HG02840 (cell line): Measurements from ENCODE around the gene VWA1.

Source experiments
- ATAC-seq: cut with Tn5 transposase; IDR thresholded peaks from one replicate; pipeline ENCODE4 v1.9.1; 2021; ENCODE audit warnings: mild to moderate bottlenecking, moderate library complexity, moderate number of reproducible peaks; ENCODE audit not compliant: unreplicated experiment, low FRiP score

The VWA1 gene, protein sequence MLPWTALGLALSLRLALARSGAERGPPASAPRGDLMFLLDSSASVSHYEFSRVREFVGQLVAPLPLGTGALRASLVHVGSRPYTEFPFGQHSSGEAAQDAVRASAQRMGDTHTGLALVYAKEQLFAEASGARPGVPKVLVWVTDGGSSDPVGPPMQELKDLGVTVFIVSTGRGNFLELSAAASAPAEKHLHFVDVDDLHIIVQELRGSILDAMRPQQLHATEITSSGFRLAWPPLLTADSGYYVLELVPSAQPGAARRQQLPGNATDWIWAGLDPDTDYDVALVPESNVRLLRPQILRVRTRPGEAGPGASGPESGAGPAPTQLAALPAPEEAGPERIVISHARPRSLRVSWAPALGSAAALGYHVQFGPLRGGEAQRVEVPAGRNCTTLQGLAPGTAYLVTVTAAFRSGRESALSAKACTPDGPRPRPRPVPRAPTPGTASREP

DNA sequence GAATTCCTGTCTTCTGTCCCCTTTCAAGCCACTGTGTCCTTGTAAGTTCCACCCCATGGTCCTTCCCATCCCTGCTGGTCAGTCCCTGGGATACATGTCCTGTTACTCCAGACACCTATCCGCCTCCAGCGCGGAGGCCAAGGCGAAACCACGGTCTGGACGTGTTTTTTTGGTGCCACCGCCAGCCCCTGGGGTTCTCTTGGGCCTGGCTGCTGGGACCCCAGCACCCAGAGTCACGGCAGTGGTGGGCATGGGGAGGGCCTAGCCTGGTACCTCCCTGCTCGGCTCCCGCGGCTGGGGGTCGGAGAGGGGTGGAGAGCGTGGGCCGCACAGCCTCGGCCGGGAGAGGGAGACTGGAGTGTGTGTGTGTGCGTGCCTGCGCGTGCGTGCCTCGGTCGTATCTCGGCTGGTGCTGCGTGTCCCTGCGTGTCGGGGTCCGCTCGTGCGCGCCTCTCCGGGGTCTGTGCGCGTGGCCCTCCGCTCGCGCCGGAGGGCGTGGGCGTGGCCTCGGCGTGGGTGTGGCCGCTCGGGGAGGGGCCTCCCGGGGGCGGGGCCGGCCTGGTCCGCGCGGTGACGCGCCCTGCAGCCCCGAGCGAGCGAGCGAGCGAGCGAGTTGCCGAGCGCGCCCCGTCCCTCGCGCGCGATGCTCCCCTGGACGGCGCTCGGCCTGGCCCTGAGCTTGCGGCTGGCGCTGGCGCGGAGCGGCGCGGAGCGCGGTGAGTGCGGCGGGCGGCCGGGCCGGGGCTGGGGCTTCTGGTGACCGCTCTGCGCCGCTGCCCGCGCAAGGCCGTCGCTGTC, at the start of gene VWA1:
TSS of gene VWA1 (plus strand) at position 585 of the 798 bp plus-strand sequence. CDS start at position 644, 59 bp downstream.
- no peak for ATAC-seq

DNA sequence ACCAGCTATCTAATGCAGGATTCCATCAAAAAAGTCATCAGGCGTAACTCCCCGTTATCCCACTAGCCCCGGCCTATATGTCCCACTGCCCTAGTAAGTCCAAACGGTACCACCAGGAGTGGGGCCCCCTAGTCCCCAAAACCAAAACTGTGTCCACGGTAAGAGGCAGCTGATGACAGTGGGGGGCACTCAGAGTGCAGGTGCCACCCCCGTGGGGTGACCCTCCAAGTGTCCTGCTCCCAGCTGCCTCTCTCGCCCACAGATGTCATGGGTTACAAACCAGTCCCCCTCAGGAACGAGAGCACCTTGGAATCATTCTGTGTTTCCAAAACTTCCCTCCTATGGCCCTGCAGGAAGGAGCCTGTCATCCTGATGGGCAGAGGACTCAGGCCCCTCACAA, 49.6 kb upstream of the VWA1 start:
- ATAC-seq: no peak

DNA sequence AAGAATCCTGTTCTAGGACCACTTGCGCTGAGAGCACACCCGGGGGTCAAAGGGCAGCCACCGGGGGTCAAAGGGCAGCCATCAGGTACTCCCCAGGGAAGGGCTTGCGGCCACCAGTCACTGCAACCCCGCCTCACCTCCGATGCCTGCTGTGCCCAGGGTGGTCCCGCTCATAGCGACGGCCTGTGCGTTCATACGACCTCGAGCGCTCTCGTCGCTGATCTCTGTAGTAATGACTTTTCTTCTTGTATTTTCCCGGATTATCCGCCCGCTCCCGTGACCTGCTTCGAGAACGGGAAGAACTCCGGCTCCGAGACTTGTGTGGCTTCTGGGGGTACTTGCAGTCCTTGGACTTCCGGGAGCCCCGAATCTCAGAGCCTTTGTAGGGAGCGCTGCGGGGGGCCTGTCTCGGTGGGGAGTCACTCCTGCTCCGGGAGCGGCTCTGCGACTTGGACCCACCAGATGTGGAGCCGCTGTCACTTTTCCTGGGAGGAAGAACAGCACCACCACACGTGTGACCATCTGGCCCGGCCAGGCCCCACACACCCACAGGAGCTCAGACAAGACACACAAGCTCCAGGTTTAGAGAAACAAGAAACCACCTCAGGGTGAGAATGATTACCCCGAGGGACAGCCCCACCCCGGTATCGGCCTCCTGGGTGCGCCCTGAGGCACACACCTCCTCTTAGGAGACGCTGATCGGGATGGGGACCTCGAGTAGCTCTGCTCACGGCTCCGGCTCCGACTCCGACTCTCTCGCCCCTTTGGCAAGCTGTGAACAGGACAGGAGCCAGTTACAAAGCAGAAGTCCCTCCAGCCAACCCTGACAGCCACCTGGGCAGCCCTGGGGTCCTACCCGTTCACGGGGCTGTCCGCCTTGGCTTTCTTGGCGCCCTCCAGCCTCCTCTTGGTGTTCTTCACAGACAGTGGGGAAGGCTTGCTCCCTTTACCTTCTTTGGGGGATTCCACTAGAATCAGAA, 48.1 kb upstream of the VWA1 start:
- no peak for ATAC-seq

DNA sequence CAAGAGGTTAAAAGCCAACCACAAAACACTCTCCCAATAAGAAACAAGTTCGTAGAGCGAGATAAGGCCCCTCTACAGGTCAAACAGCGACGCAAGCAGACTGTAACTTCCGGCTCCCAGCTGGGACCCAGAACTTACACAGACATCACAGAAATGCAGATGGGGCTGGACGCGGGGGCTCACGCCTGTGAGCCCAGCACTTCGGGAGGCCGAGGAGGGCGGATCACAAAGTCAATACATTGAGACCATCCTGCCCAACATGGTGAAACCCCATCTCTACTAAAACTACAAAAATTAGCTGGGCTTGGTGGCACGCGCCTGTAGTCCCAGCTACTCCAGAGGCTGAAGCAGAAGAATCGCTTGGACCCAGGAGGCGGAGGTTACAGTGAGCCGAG, 47.4 kb upstream of the VWA1 start:
- no peak for ATAC-seq

DNA sequence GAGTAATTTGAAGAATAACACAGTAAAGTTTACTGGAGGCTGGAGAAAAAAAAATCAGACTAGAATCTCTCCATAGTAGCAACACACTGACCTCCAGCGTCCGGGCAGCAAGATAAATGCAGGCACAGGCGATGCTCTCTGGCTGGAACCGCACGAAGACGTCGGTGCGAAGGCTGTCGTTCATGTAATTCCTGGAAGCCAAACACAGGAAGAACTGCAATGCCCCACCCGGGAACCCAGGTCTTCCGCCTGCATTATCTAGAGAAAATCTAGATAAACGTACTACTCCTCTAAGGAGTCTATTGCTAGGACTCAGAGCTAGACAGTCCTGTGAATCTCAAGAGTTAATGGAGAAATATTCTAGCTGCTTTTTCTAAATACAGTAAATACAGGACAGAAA, 44.8 kb upstream of the VWA1 start:
- no peak for ATAC-seq

DNA sequence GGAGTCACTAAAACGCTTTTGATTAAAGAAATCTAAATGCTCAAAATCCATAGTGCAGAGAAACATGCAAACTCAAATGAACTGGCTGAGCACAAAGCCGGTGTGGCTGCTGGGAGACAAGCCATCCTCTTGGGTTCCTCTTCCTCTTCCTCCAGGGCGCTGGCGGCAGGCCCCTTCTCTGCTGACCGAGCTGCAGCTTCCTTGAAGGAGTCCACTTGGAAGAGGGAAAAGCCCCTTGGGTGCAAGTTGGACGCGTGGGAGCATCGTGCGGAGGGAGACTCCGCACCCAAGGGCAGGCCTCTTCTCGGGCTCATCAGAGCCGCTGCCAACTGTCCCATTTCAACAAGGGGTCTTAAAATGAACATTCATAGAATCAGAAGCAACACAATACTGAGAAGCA, 44.3 kb upstream of the VWA1 start:
- no peak for ATAC-seq

DNA sequence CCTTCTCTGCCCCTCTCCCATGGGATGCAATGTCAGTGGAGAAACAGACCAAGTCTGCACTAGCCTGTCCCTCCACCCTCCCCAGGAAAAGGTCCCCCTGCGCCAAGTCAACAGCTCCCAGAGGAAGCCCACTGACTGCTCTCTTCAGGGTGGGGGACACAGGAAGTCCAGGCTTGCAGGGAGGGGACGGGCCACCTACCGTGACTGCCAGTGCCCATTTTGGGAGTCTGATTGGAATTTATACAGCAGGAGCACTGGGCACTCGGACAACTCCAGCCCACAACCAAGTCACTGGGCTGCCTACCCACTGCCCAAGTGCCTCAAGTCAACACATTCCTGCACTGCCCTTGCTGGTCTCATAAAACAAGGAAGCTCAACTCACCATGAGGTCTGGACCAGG, 42.5 kb upstream of the VWA1 start:
- ATAC-seq: no peak

DNA sequence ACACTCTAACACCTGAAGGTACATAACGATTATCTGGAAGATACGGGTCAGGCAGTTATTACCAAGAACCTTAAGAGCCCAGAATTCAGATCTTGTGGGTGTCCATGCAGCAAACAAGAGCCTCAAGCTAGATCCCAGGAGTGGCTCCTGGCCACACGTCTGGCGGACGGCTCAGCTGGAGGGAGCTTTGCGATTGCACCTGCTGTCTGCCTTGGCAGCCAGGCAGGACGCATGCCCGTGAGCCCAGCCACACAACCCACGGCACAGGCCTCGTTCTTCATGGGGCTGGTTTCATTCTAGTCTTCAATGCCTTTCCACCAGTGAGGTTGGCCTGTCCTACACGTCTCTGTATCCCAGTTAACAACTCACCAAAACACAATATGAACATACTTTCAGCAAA, 42.1 kb upstream of the VWA1 start:
- ATAC-seq: no peak

DNA sequence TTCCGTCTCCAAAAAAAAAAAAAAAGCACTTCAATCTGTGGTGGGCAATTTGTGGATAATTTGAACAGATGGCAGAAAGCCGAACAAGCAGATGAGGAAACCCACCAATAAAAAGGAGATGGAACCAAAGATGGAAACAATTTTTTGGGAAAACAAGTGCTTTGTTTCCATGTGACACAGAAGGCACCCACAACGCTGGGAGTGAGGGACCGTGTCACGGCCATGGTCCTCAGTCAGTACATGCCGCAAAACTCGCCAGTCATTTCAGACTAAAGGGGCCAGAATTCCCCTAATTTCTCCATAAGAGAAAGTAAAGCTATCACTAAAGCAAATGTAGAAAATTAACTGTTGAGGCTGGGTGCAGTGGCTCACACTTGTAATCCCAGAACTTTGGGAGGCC, 41.4 kb upstream of the VWA1 start:
- no peak for ATAC-seq

DNA sequence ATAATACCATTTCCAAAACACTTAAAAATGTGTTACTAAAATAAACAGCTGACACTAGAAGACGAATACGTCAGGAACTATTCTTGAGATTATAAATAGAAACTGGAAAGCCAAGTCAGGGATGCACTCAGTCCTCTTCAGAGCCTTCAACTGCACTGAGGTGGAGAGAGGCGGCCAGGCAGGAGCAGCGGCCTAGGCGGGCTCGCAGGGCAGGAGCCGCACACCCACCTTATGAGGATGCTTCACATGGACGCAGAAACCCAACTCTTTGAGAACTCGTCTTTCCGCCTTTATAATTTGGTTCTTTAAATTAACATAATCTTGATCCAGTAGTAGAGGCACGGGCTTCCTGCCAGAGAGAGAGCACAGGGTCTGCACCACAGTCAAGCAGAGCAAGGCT, 40.3 kb upstream of the VWA1 start:
- no peak for ATAC-seq

DNA sequence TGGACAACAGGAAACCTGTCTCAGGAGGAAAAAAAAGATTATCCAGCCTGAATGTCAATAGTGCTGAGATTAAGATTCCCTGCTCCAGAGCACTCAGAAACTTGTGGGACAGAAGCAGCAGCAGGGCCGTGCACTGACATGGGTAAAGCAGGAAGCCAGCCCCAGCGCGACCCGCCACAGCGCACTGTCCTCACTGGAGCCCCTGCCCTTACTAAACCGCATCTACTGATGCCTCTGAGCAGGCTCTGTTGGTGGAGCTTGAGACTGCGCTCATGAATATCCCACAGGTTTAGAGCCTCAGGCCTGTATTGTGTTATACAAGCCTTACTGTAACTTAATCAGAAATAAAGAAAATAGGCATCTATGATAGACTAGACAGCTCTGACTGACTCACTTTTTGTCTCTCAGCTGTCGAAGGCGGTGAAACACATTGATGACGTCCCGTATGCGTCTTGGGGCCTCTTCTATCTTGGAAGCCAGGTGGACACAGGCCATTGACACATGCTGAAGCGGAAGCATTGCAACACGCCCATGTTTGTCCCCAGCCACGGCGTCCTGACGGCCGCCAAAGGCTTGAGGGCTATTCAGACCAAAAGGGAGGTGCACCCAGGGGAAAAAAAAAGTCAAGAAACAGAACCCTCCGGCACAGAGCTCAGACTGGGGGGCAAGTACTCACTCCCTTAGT, 37.5 kb upstream of the VWA1 start:
- no peak for ATAC-seq

DNA sequence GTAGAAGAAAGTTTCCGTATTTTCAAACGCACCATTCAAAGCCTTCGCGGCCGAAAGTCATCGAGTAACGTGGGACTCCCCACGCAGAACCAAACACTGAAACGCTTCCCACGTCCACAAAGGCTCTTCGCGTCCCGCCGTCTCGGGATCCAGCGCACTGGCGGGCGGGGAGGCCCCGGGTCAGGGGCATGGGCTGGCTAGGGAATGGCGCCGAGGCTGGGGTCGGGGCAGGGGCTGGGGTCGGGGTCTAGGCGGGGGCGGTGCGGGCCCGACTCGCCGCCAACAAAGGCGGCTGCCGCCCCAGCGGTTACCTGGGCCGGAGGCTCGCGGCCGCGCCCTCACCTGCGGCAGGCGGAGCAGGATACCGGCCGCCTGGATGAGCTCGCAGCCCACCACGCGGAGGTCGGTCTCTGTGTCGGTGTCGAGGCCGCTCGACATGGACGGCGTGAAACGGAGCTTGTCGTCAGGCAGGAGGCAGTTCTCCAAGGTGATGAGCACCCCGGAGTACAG, 36.8 kb upstream of the VWA1 start:
- ATAC-seq: peak; percentile 21

DNA sequence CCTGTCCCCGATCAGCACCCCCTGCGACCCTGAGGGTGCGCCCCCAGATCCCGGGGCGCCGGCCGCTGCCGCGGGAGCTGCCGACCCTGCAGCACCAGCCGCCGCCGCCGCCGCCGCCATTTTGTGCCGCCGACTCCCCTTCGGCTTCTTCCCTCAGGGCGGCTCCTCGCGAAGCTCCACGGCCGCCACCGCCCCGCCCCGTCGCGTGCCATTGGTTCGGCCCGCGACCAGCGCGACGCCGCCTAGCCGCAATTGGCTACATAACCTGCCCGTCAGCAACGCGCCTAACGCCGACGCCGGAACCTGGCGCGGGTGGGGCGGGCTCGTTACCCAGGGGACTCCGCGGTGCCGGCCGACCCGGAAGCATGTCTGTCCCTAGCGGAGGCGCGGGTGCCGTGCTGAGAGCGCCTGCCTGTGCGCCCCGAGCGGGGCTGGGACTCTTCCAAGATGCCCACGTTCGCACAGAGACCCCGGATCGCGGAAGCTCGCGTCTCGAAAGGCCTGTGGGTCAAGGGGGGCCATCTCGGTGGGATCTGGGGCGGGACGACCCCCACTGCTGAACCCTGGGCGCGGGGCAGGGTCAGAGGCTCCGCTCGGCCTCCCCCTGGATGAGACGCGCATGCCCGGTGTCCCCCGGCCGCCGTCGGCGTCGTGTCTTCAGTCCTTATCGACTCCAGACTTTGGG, 36.2 kb upstream of the VWA1 start, which contains the start of gene CCNL2:
TSS of gene CCNL2 (minus strand) at position 149 of the 685 bp plus-strand sequence. CDS start at position 120, 29 bp downstream.
- peak; percentile 86 for ATAC-seq

DNA sequence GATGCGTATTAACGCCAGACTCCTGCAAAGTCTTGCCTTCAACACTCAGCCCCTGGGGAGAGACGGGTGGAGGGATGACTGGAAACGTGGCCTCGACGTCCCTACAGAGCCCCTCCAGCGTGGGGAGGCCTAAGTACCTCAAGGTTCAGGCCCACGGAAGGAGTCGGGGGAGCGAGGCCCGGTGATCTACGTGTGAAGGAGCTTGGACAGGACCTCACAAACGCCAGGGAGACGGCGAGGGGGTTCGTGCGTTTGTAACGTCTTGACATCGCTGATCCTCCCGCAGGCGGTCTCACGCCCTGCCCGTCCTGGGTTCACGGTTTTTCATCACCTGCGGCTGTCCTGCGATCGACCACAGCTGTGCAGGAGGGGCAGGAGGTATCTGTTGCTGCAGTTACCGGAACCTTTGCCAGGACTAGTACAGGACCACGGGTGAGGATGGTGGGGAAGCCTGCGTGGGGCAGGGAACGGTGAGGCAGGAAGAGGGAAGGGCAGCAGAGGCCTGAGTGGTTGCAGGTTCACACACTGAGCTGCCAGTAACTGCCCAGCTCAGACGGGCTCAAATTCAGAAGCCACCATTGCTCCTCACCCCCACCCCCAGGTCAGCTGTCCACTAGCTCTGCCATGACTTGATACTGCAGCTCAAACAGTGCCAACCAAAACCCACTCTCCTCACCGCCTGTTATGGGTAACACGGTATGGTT, 35.5 kb upstream of the VWA1 start:
- no peak for ATAC-seq

DNA sequence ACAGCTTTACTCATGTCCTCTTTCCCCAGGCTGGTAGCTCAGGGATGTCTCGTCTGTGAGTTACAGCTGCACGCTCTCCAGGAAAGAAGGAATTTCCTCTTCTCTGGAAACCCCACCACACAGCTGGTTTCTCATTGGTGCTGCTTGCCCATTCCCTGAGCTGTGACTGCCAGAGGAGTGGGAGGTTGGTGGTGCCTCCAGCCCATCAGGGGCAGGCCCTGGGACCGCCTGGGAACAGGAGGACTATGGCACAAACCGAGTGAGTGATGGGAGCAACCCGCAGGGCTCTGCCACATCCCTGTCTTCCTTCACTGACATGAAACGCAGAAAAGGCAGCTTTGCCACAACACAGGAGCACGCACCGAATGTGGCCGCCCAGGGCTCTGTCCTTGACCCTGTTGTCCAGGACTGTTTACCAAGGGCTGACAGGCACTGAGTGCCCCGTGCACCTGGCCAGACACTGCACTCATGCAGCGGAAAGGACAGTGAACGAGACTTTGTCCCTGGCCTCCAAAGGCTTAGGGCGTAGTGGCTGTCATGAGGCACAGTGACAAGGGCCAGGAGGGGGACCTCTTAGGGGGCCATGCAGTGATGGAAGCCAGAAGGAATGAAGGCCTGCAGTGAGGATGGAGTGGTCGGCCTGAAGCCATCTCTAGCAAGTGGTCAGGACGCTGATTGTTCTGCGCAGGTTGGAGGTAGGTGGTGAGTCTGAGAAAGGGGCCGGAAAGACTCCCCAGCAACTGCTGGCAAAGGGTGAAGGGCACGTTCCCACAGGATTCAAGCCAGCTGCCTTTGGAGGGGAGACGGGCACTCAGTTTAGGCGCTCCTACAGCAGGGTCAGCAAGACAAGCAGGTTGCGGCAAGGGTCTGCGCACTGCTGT, 34.7 kb upstream of the VWA1 start:
- no peak for ATAC-seq

DNA sequence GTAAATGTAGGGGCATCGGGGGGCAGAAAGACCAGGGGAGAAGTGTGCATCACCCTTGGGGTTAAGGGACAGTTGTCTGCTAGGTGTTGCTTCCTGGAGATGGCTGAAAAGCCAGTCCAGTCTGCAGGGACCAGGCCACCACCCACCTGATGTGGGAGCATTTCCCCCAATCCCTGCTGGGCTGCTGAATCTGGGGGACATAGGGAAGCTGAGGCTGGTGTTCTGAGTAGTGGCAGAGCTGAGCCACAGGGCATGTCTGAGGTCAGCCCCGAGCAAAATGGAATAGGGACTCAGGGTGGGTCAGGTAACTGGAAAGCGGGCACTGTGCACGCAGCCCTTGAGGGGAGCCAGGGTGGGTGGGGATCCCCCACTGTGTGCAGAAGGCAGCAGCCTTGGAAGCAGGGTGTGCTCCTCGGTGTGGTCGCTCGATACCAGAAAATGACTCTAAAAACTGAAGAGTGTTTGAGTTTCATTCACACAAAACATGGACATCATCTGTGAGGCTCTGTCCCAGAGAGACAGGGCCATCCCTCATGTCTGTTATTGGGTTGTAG, 34.0 kb upstream of the VWA1 start:
- ATAC-seq: no peak
